Measurements from ENCODE around the gene VSIG2.

DNA sequence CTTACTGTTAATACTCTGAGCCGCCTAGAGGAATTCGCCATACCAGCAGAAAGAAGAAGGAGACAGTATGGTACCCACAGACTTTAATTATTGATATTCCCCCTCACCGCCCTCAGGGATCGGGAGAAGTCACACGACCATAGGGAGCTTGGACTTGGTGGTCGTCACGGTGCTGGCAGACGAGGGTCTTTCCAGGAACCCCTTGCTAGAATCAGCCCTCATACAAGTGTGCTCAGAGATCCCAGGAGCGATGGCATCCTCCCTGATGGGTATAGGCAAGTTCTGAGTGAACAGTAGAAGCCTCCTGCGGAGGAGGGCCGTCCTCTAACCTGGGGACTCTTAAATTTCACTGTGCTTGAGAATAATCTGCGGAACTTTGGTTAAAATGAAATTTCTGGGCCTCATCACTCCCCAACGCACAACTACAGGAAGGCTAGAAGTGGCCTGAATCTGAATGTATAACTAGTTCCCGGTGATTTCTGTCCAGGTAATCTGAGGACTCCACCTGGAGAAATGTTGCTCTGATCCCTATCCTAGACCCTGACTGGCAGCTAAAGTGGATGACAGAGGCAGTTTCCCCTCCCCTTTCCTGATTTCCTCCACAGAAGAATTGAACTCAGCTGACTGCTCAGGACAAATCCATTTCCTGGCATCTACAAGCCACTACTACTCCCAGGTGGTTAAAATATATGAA lies 4.5 kb downstream of the VSIG2 start:
- TF ChIP-seq CTCF (IDR thresholded peaks at IDR 0.05; ENCODE audit: insufficient read depth, low read length, poor library complexity, severe bottlenecking) (no peak), EZH2phosphoT487 (conservative IDR thresholded peaks at IDR 0.05; ENCODE audit: low read length) (no peak)
